ENCODE results near the gene RGS6. TPM values are rescaled to one million over a fixed set of nuclear protein-coding genes. Genes with fewer than 3 reads are reported as not detected.

Gene RGS6
- total RNA-seq, 2 experiments from 2014 or later, result not detected

- no peak overlapping the region for H3K27ac Mint-ChIP-seq
- DNase-seq (no peak), ATAC-seq (no peak)
- ChIA-PET CTCF (interaction anchor here (0.8 to 1.0 kb wide), 2 partner anchors 38 to 352 kb away, joined by 3 read pairs; no protein-coding TSS in a partner anchor), POLR2A (no interaction called here)
- TF ChIP-seq, protein P1, sequence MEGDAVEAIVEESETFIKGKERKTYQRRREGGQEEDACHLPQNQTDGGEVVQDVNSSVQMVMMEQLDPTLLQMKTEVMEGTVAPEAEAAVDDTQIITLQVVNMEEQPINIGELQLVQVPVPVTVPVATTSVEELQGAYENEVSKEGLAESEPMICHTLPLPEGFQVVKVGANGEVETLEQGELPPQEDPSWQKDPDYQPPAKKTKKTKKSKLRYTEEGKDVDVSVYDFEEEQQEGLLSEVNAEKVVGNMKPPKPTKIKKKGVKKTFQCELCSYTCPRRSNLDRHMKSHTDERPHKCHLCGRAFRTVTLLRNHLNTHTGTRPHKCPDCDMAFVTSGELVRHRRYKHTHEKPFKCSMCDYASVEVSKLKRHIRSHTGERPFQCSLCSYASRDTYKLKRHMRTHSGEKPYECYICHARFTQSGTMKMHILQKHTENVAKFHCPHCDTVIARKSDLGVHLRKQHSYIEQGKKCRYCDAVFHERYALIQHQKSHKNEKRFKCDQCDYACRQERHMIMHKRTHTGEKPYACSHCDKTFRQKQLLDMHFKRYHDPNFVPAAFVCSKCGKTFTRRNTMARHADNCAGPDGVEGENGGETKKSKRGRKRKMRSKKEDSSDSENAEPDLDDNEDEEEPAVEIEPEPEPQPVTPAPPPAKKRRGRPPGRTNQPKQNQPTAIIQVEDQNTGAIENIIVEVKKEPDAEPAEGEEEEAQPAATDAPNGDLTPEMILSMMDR (IDR thresholded peaks at IDR 0.05), result no peak
- no peaks in the 10 kb centered on the region for H3K36me3 Mint-ChIP-seq (ENCODE audit: low read depth)
- peaks cover 8% of the 10 kb centered on the region for H3K27me3 Mint-ChIP-seq
- no peak overlapping the region for H3K4me3 Mint-ChIP-seq
- no peaks in the 10 kb centered on the region for H3K4me1 Mint-ChIP-seq (ENCODE audit: low read depth)
- H3K9me3 Mint-ChIP-seq, result no peaks in the 10 kb centered on the region
- intact Hi-C loops (cut with micrococcal nuclease), result no loop called here
Observed at GRCh38 chr14:72552236-72552635, 620.0 kb downstream of the RGS6 start.

- TF ChIP-seq, protein P1 (IDR thresholded peaks at IDR 0.05), result no peak
- Mint-ChIP-seq H3K4me1 (ENCODE audit: low read depth) (no peaks in the 10 kb centered on the region), H3K4me3 (no peak overlapping the region), H3K27ac (no peak overlapping the region), H3K9me3 (no peaks in the 10 kb centered on the region), H3K27me3 (peaks cover 8% of the 10 kb centered on the region), H3K36me3 (ENCODE audit: low read depth) (no peaks in the 10 kb centered on the region)
- no peak for ATAC-seq
- intact Hi-C loops (cut with micrococcal nuclease), result no loop called here
- no peak for DNase-seq
- POLR2A ChIA-PET, result interaction anchor here (0.7 kb wide), 1 partner anchor 338 kb away, joined by 3 read pairs; no protein-coding TSS in a partner anchor
- CTCF ChIA-PET, result no interaction called here
Observed at GRCh38 chr14:72553161-72553560, 620.9 kb downstream of the RGS6 start.

DNA sequence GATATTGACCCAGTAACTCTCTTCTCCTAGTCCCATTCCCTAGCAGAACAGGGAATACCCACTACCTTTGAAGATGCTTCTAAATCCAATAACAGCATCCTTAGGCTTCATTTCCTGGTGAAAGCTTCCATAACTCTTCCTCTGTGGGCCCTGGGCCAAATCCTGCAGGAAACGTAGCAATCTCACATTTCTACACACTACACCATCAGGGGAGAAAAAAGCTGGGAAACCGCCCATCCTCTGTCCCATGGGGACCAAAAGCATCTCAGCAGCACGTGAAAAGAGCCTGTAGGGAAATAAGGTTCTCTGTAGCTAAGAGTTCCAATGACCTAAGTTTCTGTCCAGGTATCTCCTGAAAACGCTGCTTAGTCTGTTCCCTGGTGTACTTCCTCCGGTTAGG, 621.4 kb downstream of the RGS6 start:
- DNase-seq (no peak), ATAC-seq (no peak)
- ChIA-PET POLR2A (interaction anchor here (0.7 kb wide), 1 partner anchor 337 kb away, joined by 3 read pairs; no protein-coding TSS in a partner anchor), CTCF (no interaction called here)
- intact Hi-C loops (cut with micrococcal nuclease), result no loop called here
- no peaks in the 10 kb centered on the region for H3K9me3 Mint-ChIP-seq
- no peak overlapping the region for H3K27ac Mint-ChIP-seq
- no peaks in the 10 kb centered on the region for H3K4me1 Mint-ChIP-seq (ENCODE audit: low read depth)
- no peaks in the 10 kb centered on the region for H3K36me3 Mint-ChIP-seq (ENCODE audit: low read depth)
- TF ChIP-seq, protein P1 (IDR thresholded peaks at IDR 0.05), result no peak
- H3K27me3 Mint-ChIP-seq, result peaks cover 9% of the 10 kb centered on the region
- no peak overlapping the region for H3K4me3 Mint-ChIP-seq

DNA sequence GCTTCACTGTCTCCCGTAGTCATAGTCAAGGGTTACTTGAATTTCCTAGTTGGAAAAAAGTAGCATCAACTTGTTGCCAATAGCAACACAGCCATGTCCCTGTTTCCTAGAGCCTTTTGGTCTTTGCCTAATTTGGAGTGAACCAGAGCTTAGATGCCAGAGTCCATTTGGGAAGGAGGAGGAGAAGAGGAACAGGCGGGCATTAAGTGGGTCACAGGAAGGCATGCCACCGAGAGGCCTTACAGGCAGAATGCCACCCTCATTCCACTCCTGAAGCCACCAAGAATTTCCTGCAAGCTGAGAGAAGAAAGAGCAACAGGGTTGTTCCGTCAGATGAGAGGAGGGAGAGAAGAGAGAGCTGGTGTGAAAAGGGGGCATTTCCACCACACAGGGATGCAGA, 622.2 kb downstream of the RGS6 start:
- H3K27me3 Mint-ChIP-seq, result peaks cover 9% of the 10 kb centered on the region
- H3K4me1 Mint-ChIP-seq (ENCODE audit: low read depth), result no peaks in the 10 kb centered on the region
- POLR2A ChIA-PET, result interaction anchor here (0.7 kb wide), 1 partner anchor 11 kb away, joined by 3 read pairs; no protein-coding TSS in a partner anchor
- TF ChIP-seq, protein P1 (IDR thresholded peaks at IDR 0.05), result no peak
- DNase-seq (no peak), ATAC-seq (no peak)
- intact Hi-C loops (cut with micrococcal nuclease), result no loop called here
- H3K36me3 Mint-ChIP-seq (ENCODE audit: low read depth), result no peaks in the 10 kb centered on the region
- H3K27ac Mint-ChIP-seq, result no peak overlapping the region
- CTCF ChIA-PET, result no interaction called here
- no peak overlapping the region for H3K4me3 Mint-ChIP-seq
- H3K9me3 Mint-ChIP-seq, result no peaks in the 10 kb centered on the region

DNA sequence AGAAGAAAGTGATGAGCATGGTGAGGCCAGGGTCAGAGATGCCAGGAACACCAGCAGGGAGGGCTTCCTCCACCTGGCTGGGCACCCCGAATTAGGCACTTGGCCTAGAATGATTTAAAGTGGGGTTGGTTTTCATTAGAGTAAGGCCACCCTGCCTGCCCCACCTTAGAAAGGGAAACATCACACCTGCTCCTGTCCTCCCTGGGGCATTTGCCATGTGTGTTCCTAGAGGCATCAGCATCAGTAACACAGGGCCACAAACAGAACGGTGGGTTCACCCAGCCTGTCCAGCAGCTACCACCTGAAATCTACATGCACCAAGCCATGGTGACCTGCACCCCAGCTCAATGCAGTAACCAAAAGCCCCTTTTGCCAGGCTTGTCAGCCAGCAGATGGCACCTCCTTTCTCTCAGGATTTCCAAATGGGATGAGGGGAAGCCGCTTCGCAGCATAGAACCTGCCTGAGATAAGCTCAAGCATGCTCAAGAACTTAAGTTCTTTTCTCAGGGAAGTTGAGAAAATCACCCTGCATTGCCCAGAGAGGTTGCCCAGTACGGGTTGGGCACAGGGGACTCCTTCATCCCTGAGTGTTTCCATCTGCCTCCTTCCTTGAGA, 622.9 kb downstream of the RGS6 start:
- H3K27me3 Mint-ChIP-seq, result peaks cover 9% of the 10 kb centered on the region

More for the DNA sequence above, 622.9 kb downstream of the RGS6 start:
- ChIA-PET CTCF (no interaction called here), POLR2A (no interaction called here)
- Mint-ChIP-seq H3K36me3 (ENCODE audit: low read depth) (no peaks in the 10 kb centered on the region), H3K9me3 (no peaks in the 10 kb centered on the region), H3K4me1 (ENCODE audit: low read depth) (no peaks in the 10 kb centered on the region), H3K27ac (no peak overlapping the region), H3K4me3 (no peak overlapping the region)
- no peak for DNase-seq
- ATAC-seq, result no peak
- intact Hi-C loops (cut with micrococcal nuclease), result no loop called here
- TF ChIP-seq, protein P1 (IDR thresholded peaks at IDR 0.05), result no peak

All from activated CD8-positive, alpha-beta T cell treated with anti-CD3 and anti-CD28 coated beads for 36 hours (primary cell).